HT-29 (cell line): ENCODE measurements around the gene NUDCD2. TPM values are rescaled to one million over a fixed set of nuclear protein-coding genes. Genes with fewer than 3 reads are reported as not detected.

Experiments used
- DNase-seq: peaks from one replicate; pipeline ENCODE4 v3.0.0-alpha.2; 2015; ENCODE audit warnings: low spot score
- total RNA-seq: library from RNA; depleted of rRNA; stranded (reverse); fragments of >200 nt; shearing (Covaris generic); gene quantifications from 2 replicates; pipeline ENCODE4 v1.2.3, GENCODE V29; 2014; rRNA removed

NUDCD2 gene, protein sequence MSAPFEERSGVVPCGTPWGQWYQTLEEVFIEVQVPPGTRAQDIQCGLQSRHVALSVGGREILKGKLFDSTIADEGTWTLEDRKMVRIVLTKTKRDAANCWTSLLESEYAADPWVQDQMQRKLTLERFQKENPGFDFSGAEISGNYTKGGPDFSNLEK
- total RNA-seq: 18.4 and 20.8 TPM in 2 replicates

DNA sequence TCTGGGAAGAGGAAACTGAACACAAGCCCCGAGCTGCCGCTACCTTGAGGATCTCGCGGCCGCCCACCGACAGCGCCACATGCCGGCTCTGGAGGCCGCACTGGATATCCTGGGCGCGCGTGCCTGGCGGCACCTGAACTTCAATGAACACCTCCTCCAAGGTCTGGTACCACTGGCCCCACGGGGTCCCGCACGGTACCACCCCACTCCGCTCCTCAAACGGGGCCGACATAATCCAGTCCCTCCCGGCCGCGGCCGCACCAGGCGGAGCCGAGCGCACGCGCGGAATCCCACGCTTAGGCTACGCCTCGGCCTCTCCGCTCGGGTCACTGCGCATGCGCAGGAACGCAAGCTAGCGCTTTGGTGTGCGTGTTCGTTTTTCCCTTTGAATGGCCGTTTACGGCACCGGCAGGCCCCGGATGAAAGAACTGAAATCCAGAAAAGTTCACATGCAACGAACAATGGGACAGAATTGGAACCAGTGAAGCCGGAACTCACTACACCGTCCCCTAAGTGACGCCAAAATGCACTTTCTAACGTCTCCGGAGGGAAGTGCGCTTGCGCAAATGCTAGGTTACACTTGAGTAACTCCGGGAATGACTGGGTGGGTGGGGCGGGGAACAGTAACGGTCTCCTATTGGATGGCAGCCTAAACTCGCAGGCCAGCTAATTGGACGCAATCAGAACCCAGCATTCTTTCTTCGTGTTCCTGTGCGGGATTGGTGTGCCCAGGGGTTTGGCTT is at the start of gene NUDCD2:
Gene NUDCD2 (minus strand): TSS at position 284 of the 743 bp plus-strand sequence. CDS start 52 bp downstream, at position 232.
- DNase-seq: peak; percentile 97

DNA sequence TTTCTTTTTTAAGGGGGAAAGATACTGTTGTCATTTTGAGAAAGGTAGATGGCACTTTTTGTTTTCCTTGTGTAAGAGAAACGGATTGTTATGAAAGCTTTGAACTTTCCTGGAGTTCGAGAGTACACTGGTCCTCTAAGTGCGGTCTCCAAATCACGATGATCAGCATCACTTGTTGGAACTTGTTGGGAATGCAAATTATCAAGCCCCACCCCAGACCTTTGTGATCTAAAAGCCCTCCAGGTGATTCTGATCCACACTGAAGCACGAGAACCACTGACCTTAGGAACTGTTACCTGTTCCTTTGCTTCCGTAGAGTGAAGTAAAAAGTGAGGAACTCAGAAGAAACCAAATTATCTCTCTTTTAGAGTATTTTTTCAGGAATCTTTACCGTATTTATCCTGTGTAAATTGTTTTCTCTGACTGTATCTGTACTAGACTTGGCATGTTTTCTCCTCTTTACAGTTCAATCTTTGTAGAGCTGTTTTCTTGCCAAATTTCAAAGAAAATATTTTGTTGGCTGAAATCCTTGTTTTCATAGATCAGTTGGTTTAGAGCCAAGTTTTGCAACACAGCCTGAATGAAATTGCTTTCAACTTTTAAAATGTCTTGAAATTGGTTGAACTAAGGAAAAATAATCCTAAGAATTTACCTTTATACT is 49.5 kb upstream of the NUDCD2 start:
- peak; percentile 55 for DNase-seq

DNA sequence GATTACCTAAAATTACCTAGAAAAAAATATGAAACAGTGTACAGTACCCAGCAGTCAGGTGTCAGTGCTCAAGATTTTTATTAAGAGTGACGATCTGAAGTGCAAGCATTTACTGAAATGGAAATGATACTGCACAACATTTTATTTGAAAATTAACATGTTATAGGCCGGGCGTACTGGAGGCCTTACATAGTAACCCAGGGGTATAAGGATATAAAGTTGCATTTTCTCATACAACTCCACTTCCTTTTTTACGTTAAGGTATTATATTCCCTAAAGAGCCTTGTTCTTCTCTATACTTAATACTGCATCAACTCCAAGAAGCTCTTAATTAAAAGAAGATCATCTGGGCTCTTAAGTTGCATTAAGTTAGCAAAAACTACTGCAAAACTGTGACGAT is 48.9 kb upstream of the NUDCD2 start:
- no peak for DNase-seq

DNA sequence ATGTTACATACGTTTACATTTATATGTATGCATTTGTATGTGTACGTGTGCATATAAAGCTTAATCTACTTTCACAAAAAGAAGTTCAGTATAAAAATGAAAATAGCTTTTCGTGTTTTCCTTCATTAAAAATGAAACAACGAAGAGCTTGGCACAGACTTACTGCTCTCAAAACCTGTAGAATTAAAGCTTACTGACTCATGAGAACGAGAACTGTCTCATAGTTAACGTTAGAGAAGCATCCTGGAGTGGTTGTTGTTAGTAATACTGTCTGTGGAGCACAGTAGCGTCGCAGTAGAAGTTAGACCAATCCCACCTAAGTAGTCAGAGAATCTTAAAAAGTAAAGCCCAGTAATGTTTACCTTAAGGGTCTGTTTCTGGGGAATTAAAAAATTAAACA is 46.8 kb upstream of the NUDCD2 start:
- DNase-seq: peak; percentile 31

DNA sequence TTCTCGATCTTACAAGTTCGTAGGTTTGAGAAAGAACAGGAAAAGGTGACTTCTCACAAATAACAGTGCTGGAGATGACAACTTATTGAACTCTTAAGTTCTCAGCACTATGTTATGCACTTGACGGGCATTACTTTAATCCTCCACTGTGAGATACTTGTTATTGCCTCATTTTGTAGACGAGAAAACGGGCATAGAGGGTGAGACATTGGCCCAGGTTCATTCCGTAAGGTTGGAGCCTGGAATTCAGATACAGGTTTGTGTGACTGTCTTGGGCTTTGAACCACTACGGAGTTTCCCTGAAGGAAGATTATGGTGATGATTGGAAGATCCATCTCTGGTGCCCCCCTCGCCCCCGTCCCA is 46.2 kb upstream of the NUDCD2 start:
- DNase-seq: no peak

DNA sequence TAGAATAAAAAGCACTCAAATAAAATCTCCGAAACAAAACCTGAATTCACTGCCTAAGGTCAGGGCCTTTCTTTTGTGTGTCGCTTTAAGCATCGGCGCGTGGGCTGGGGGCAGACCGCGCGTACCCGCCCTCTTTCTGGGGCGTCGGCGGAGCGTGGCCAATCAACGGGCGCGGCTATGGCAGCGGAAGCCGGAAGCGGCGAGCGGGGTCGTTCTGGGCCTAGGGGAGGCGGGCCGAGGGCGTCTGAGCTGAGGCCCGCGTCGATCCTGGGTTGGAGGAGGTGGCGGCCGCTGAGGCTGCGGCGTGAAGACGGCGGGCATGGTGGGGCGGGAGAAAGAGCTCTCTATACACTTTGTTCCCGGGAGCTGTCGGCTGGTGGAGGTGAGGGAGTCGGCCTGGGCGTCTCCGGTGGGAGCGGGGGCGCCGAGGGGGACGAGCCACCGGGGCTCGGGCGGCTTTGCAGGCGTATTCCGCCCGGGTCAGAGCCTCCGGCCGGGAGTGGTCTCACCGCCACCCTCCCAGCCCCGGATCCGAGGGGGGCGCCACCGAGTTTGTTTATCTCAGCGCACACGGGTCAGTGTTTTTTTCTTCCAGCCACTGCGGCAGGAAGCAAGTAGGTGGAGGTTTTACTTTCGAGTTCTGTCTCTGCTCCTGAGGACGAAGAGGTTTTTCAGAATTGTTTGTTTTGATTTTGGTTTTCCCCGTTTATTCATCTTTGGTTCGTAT is 45.6 kb upstream of the NUDCD2 start, which contains the start of gene MAT2B:
Gene MAT2B (plus strand): TSS at position 252 of the 727 bp plus-strand sequence. CDS start 68 bp downstream, at position 320.
- DNase-seq: peak; percentile 96

DNA sequence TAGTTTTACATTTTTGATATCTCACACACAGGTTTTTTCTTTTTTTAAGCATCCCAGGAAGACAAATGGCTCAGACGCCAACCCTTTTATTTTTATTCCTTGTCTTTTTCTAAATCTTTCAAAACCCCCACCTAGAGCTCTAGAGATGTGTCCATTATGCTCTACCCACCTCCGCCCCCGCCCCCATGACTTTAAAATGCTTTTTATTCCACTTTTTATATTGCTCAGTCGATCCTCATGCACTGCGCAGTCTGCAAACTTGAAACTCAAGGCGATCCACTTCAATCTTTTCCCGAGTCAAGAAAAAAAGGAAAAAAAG is 45.1 kb upstream of the NUDCD2 start:
- DNase-seq: no peak

DNA sequence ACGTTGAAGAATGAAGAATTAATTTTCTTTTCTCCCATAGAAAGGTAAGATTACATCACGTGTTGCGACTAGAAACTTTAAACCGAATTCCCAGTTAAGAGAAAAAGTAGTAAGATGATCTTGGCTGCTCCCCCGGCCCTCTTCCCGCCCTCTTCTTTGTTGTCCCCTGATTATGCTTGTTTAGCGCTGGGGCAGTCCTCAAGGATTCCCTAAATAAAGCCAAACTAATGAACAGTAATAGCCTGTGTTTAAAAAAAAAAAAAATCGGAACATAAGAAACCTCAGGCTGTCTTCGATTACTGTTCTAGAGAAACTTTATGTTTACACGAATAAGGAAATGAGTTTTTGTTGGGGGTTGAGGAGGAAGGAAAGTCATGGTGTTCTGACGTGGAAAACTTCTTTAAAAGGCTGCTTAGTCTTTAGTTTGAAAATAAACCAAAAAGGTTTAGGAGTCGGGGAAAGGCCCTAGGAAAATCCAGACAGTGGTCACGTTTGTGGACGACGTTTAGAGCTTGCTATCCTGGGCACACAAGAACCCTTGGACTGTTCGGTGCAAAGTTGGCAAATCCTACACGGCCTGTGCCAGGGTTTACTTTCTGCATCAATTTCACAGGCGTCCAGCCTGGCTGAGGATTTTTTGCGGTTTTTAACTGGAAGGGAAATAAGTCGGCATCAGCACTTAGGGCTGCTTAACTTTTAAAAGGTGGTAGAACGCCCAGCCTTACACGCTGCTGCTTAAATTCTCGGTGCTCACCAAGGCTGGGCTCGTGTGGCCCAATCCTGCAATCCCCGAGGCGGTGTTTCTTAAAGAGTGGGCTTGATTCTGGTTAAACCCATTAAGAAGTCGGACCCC is 44.4 kb upstream of the NUDCD2 start:
- DNase-seq: peak; percentile 66

DNA sequence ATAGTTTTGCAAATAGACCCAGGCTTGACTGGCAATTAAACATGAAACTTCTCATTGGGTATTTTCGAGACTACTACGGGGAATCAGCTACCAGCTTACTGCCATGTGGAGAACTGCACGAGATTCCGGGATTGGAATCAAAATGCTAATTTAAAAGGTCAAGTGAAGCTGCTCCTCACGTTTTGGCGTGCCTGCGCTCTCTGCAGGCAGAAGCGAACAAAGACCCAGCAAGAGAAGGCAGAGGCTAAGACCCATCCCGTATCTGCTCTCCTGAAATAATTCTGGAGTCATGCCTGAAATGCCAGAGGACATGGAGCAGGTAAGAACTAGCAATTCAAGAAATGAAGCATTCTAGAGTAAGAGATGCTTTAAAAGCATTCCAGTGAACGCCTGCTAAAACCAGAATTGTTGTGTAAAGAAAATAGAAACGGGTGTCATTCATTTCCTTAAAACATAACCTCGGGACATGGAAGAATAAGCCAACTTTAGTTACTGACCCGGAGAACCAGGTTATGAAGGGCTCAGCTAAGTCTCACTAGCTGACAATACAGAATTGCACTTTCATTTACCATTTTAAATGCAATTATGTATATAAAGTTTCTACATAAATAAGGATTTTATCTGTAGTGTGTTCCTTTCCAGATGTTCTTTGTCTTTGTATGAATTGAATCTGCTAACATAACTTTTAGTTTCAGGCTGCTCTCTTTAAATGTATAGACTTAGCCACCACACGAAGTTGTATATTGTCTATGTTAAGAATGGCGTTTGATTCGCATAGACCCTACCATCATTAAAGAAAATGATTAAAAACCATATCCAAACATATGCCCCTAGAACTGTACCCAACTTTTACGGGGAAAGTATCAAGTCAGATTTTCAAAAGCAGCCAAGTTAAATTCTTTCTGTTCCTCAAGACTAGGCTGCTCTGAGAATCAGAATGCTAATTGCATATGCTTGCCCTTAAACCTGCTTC is 43.5 kb upstream of the NUDCD2 start:
- DNase-seq: peak; percentile 64

DNA sequence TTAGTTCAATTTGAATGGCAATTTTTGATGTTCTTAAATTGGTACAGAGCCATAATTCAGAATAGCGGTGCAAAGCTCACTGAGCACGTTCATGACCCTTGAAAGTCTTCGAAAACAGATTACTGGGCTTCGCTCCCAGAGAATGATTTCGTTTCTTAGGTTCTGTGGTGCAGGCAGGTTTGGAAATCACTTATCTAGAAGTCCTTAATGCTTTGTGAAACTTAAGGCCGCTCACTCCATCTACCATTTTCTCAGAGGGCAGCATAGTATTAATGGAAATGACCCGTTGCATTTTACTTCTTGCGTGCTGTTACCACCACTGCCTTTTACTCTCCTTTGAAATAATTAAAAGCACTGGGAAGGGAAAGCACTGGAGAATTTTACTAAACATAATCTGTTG is 42.6 kb upstream of the NUDCD2 start:
- DNase-seq: no peak

DNA sequence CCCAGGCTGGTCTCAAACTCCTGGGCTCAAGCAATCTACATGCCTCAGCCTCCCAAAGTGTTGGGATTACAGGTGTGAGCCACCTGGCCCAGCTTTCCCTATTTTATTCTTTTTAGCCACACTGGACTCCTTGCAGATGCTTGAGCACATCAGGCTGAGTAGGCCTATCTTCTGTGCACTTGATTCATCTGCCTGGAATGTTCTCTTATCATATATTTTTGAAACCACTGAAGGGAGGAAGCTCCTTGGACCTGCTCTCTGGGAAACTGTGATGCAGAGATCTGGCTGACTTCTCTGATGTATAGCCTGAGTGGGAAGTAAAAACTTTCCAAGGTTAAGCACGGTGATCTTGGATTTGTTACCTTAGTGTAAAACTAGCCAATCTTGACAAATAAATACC is 39.0 kb upstream of the NUDCD2 start:
- DNase-seq: no peak

DNA sequence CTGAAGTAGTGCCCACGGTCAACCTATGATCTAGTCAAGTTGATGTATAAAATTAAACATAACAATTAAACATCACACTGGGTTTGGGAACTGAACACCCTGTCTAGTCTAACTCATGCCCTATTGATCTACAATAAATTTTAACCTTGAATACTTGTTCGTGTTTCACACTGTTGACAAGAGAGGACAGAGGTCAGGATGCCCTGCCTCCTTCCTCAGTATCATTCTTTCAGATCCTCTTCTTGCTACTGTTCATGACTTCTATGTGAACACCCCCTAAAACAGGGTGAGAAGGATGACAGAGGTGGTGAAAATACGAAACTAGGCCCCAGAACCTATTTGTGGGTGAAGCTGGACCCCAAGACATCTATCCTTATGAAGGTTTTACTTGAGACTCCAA is 37.4 kb upstream of the NUDCD2 start:
- no peak for DNase-seq

DNA sequence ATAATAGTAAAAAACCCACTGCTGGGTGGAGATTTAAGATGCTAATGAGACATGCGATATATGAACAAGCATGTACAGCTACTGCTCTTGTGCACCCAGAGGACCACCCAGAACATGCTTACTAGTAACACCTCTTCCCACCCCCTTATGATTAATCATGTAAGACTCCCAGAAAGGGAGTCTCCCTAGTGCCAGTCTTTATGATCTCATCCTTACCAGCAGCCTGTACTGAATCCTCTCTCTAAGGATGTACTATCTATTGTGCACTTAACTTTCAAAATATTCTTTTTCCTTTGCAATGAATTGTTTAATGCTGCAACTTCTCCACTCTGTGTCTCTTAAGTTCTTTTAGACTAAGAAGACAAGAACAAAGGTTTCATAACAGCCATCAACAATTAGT is 36.4 kb upstream of the NUDCD2 start:
- no peak for DNase-seq

DNA sequence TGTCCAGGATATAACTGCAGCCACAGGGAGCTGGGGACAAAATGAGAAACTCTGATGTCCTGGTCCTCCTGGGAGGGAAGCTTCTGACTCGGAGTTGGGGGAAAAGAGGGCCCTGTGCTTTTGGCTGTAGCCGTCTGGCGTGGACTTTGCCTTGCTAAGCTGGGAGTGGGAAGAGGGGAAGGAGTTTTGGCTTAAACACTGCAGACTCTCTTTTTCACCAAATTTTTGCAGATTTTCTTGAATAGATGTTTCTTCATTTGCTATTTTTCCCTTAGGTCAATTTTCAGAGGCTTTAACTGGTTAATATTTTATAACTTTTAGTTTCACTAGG is 29.8 kb upstream of the NUDCD2 start:
- no peak for DNase-seq

DNA sequence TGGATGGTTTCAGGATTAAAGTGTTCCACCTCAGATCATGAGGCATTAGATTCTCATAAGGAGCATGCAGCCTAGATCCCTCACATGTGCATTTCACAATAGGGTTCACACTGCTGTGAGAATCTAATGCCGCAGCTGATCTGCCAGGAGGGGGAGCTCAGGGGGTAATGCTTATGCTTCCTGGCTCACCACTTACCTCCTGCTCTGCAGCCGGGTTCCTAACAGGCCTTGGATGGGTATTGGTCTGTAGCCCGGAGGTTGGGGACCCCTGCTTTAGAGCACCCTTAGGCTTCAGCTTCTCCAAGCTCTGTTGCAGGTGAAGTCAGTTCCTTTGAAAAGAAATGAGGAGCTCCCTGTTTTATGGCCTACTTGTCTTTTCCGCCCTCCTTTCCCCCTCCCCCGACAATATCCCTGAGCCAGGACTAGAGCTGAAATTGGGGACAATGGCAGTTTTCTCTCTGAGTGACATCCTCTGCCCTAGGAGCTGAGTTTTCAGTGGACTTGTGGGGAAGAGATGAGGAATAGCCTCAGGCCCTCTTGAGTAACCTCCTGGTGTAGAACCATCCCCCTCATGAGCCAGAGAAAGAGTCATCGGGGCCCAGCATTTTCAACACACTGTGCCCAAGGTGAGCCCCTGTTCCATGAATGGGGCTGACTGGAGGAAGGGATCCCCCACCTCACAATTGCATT is 29.3 kb upstream of the NUDCD2 start:
- peak; percentile 23 for DNase-seq

DNA sequence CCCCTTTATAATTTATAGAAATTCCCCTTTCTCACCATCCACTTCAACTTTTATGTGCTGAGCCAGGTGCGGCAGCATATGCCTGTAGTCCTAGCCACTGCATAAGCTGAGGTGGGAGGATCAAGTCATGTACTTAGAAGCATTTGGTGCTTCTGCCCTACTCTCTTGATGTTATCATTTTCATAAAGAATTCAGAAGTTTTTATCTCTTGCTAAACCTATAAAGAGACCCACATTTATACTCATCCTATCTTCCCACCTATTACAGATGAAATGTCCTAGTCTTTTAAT is 19.0 kb upstream of the NUDCD2 start:
- DNase-seq: no peak

DNA sequence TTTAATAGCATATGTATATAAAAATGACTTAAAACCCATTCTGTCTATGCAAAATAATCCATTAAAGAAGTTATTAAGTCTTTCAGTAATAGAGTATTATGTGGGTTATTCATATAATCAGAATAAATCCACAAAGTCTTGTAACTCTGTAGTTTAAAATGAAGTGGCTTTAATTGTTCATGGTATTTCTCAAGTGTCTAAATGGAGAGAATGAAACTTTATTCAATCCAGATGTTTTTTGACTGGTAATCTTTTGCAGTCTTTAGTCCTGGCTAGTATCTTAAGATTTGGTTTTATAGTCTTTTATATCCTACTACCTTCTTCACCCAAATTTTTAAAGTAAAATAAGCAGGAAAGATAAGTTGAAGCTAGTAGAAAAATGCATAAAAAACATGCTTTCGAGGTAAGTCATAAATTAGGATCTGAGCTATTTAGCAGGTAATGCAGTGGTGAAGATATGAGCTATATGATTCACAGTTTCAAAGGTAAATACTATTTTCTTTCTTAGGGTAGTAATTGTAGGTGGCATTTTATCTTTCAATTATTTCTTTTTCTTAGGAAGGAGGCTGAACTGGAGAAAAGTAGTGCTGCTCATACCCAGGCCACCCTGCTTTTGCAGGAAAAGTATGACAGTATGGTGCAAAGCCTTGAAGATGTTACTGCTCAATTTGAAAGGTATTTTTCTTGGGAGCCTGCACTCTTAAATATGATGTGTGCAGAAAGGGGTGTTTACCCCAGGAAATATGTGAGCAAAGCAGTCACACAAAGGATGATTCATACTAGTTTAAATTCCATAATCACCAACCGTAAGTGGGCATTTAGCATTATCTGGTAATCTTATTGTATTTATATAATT is 18.5 kb upstream of the NUDCD2 start:
- no peak for DNase-seq

DNA sequence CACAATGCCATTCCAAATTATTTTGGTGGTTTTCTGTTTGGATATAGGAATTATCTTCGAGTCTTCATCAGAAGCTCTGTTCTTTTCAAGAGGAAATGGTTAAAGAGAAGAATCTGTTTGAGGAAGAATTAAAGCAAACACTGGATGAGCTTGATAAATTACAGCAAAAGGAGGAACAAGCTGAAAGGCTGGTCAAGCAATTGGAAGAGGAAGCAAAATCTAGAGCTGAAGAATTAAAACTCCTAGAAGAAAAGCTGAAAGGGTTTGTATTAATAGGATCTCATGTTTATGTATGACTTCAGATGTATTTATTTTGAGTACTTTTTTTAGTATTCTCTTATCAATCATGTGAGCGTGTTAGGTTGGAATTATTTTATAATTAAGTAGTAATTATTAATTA is 15.5 kb upstream of the NUDCD2 start:
- no peak for DNase-seq

DNA sequence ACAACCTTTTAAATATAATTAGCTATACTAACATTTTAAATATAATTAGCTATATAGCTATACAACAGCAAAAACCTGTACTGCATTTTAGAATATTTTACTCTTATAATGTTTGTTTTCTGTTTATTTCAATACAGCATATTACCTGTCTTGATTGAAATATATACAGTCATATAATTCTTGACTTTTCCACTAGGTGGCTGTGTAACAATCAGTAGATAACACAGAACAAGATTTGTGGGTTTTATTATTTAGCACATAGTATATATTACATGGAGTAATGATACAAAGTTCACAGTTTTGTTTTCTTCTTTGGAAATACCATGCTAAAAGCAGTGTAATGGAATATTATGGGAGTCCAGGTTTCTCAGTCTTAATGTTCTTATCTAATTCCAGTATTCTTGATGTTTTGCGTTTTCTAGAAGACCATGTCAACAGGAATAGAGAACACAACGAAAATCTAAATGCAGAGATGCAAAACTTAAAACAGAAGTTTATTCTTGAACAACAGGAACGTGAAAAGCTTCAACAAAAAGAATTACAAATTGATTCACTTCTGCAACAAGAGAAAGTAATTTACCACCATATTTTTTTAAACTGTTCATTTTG is 13.8 kb upstream of the NUDCD2 start:
- DNase-seq: no peak
